ENCODE results near the gene ARHGAP23.
"Not testable (repeated sequence)": the region's sequence is repeated elsewhere in the genome, so short reads cannot be mapped to it uniquely, and the experiment has no call there.

DNA sequence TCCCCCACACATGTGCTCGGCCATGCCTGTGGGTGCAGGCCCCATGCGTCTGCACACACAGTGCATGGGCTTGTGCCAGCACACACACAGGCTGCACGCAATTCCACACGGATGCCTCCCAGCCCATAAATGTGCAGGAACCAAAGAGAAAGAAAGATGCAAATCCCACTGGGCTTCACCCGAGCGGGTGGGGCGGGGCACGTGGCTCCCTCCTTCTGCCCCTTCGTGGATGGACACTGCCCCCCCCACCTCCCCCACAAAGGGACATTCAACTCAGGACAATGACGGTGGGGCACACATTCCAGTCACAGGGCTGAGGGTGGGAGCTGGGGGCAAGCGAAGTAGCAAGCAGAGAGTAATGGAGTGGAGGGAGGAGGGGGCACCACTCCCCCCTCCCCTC, 102.6 kb downstream of the ARHGAP23 start:
- TF ChIP-seq, protein P1, sequence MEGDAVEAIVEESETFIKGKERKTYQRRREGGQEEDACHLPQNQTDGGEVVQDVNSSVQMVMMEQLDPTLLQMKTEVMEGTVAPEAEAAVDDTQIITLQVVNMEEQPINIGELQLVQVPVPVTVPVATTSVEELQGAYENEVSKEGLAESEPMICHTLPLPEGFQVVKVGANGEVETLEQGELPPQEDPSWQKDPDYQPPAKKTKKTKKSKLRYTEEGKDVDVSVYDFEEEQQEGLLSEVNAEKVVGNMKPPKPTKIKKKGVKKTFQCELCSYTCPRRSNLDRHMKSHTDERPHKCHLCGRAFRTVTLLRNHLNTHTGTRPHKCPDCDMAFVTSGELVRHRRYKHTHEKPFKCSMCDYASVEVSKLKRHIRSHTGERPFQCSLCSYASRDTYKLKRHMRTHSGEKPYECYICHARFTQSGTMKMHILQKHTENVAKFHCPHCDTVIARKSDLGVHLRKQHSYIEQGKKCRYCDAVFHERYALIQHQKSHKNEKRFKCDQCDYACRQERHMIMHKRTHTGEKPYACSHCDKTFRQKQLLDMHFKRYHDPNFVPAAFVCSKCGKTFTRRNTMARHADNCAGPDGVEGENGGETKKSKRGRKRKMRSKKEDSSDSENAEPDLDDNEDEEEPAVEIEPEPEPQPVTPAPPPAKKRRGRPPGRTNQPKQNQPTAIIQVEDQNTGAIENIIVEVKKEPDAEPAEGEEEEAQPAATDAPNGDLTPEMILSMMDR (IDR thresholded peaks at IDR 0.05; ENCODE audit: poor library complexity) = not testable (repeated sequence)
- not testable (repeated sequence) for TF ChIP-seq EZH2phosphoT487 (IDR thresholded peaks at IDR 0.05; ENCODE audit: low read depth, severe bottlenecking, unreplicated experiment); EZH2 (IDR thresholded peaks at IDR 0.05; ENCODE audit: borderline replicate concordance)

Measured in hepatocyte (in vitro differentiated cells).